Measurements from ENCODE around the gene CGA. TPM values are rescaled to one million over a fixed set of nuclear protein-coding genes. Genes with fewer than 3 reads are reported as not detected.
"Not testable (repeated sequence)": the region's sequence is repeated elsewhere in the genome, so short reads cannot be mapped to it uniquely, and the experiment has no call there.

Gene CGA
- not detected in 2 replicates for total RNA-seq

DNA sequence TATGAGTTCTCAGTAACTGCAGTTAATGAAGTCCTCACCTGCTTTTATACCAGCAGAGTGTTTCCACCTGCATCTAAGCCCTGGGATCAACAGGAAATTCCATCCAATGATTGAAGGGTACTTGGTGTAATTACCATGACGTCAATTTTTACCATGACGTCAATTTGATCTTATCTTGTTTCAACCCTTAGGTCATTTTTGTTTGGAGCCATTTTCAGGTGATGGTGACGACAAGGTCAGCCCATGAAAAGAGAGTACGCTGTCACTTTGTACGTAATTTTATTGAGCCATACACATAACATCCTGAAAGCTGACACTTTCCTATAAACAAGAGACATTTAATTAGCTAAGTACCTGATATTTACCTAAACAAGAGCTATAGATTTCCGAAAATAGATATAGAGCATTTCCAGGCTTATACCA lies at the start of gene CGA:
Gene CGA (minus strand): TSS at position 20 of the 423 bp plus-strand sequence. CDS start 6,906 bp downstream, outside the sequence.
- Histone ChIP-seq H3K4me2 (ENCODE audit: insufficient read depth, low read length) (no peak within 1 kb of the TSS), H3K27me3 (ENCODE audit: insufficient read depth, low read length) (peaks cover 8% of the 10 kb centered on the region), H3K36me3 (ENCODE audit: insufficient read depth, low read length) (no peaks in the 10 kb centered on the region), H4K20me1 (ENCODE audit: insufficient read depth, low read length) (no peaks in the 10 kb centered on the region), H3K27ac (ENCODE audit: low read depth, low read length) (no peak within 1 kb of the TSS), H2AFZ (ENCODE audit: low read length) (no peak within 1 kb of the TSS), H3K4me3 (ENCODE audit: insufficient read depth, low read length) (no peak within 1 kb of the TSS), H3K9me3 (ENCODE audit: low read depth, low read length) (no peaks in the 10 kb centered on the region), H3K79me2 (ENCODE audit: insufficient read depth, low read length) (no peaks in the 10 kb centered on the region), H3K4me1 (ENCODE audit: insufficient read depth, low read length) (peaks cover 5% of the 10 kb centered on the region)
- TF ChIP-seq, protein P1, sequence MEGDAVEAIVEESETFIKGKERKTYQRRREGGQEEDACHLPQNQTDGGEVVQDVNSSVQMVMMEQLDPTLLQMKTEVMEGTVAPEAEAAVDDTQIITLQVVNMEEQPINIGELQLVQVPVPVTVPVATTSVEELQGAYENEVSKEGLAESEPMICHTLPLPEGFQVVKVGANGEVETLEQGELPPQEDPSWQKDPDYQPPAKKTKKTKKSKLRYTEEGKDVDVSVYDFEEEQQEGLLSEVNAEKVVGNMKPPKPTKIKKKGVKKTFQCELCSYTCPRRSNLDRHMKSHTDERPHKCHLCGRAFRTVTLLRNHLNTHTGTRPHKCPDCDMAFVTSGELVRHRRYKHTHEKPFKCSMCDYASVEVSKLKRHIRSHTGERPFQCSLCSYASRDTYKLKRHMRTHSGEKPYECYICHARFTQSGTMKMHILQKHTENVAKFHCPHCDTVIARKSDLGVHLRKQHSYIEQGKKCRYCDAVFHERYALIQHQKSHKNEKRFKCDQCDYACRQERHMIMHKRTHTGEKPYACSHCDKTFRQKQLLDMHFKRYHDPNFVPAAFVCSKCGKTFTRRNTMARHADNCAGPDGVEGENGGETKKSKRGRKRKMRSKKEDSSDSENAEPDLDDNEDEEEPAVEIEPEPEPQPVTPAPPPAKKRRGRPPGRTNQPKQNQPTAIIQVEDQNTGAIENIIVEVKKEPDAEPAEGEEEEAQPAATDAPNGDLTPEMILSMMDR (IDR thresholded peaks at IDR 0.05; ENCODE audit: extremely low read depth, low read depth, low read length), result no peak
- no peak for DNase-seq (ENCODE audit: insufficient read length, low spot score, missing footprints)

DNA sequence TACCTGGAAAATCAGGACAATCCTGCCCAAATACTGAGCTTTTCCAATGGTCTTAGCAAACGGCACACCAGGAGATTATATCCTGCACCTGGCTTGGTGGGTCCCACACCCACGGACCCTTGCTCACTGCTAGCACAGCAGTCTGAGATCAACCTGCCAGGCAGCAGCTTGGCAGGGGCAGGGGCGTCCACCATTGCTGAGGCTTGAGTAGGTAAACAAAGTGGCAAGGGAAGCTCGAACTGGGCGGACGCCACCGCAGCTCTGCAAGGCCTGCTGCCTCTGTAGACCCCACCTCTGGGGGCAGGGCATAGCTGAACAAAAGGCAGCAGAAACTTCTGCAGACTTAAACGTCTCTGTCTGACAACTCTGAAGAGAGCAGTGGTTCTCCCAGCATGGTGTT lies 45.0 kb upstream of the CGA start:
- H3K27me3 ChIP-seq (ENCODE audit: insufficient read depth, low read length); H3K9me3 ChIP-seq (ENCODE audit: low read depth, low read length); H4K20me1 ChIP-seq (ENCODE audit: insufficient read depth, low read length); H3K36me3 ChIP-seq (ENCODE audit: insufficient read depth, low read length); DNase-seq (ENCODE audit: insufficient read length, low spot score, missing footprints); H3K4me1 ChIP-seq (ENCODE audit: insufficient read depth, low read length); H2AFZ ChIP-seq (ENCODE audit: low read length); H3K4me2 ChIP-seq (ENCODE audit: insufficient read depth, low read length); H3K27ac ChIP-seq (ENCODE audit: low read depth, low read length); H3K4me3 ChIP-seq (ENCODE audit: insufficient read depth, low read length); H3K79me2 ChIP-seq (ENCODE audit: insufficient read depth, low read length): not testable (repeated sequence)

DNA sequence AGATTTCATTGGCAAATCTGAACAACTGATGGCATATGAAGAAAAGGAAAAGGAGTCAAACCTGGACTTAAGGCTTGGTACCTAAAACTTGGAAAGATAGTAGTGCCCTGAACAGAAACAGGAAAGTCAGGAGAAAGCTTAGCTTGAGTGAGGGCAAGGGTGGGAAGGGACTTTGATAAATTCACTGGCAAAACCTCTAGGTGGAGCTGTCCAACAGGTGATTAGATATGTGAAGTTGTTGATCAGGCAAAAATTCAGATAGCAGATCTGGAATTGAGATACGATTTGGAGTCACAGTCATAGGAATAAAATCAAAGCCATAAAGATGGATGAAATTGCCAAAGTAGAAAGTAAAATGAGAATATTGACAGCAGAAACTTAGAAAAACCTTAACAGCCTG lies 44.3 kb upstream of the CGA start:
- H3K27me3 ChIP-seq (ENCODE audit: insufficient read depth, low read length), result no peaks in the 10 kb centered on the region
- no peaks in the 10 kb centered on the region for H3K79me2 ChIP-seq (ENCODE audit: insufficient read depth, low read length)
- TF ChIP-seq, protein P1 (IDR thresholded peaks at IDR 0.05; ENCODE audit: extremely low read depth, low read depth, low read length), result peak; percentile 69
- H3K4me1 ChIP-seq (ENCODE audit: insufficient read depth, low read length), result no peaks in the 10 kb centered on the region
- peak; percentile 88 for DNase-seq (ENCODE audit: insufficient read length, low spot score, missing footprints)
- no peak overlapping the region for H2AFZ ChIP-seq (ENCODE audit: low read length)
- H4K20me1 ChIP-seq (ENCODE audit: insufficient read depth, low read length), result no peaks in the 10 kb centered on the region
- no peaks in the 10 kb centered on the region for H3K36me3 ChIP-seq (ENCODE audit: insufficient read depth, low read length)
- H3K4me2 ChIP-seq (ENCODE audit: insufficient read depth, low read length), result no peak overlapping the region
- no peak overlapping the region for H3K4me3 ChIP-seq (ENCODE audit: insufficient read depth, low read length)
- no peak overlapping the region for H3K27ac ChIP-seq (ENCODE audit: low read depth, low read length)
- H3K9me3 ChIP-seq (ENCODE audit: low read depth, low read length), result no peaks in the 10 kb centered on the region

DNA sequence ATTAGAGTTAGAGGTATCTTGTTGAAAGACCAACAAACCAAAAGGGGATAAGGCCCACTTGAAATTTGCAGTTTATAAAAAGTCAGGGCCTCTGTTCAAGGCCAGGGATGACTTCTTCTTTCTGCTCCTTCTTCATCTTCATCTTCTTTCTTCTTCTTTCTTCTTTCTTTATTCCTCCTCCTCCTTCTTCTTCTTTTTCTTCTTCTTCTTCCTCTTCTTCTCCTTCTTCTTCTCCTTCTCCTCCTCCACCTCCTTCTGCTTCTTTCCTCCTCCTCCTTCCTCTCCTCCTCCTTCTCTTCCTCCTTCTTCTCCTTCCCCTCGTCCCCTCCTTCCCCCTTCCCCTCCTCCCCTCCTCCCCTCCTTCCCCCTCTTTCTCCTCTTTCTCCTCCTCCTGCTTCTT lies 42.1 kb upstream of the CGA start:
- H3K36me3 ChIP-seq (ENCODE audit: insufficient read depth, low read length), result no peaks in the 10 kb centered on the region
- no peak overlapping the region for H3K27ac ChIP-seq (ENCODE audit: low read depth, low read length)
- TF ChIP-seq, protein P1 (IDR thresholded peaks at IDR 0.05; ENCODE audit: extremely low read depth, low read depth, low read length), result no peak
- no peak overlapping the region for H3K4me3 ChIP-seq (ENCODE audit: insufficient read depth, low read length)
- no peak overlapping the region for H2AFZ ChIP-seq (ENCODE audit: low read length)
- H3K4me2 ChIP-seq (ENCODE audit: insufficient read depth, low read length), result no peak overlapping the region
- H3K79me2 ChIP-seq (ENCODE audit: insufficient read depth, low read length), result no peaks in the 10 kb centered on the region
- no peak for DNase-seq (ENCODE audit: insufficient read length, low spot score, missing footprints)
- H3K4me1 ChIP-seq (ENCODE audit: insufficient read depth, low read length), result no peaks in the 10 kb centered on the region
- H3K9me3 ChIP-seq (ENCODE audit: low read depth, low read length), result no peaks in the 10 kb centered on the region
- H4K20me1 ChIP-seq (ENCODE audit: insufficient read depth, low read length), result no peaks in the 10 kb centered on the region
- no peaks in the 10 kb centered on the region for H3K27me3 ChIP-seq (ENCODE audit: insufficient read depth, low read length)
